Muscle layer of colon (tissue), 2 donors: ENCODE data around the gene CDC42EP3.

Experiments used
- H3K27ac ChIP-seq: one replicate; pipeline ENCODE4 v1.7.0; 2013; ENCODE audit warnings: low read depth, mild to moderate bottlenecking, low read length, moderate library complexity
- H3K27me3 ChIP-seq, 2 donors: one replicate each; pipeline ENCODE4 v1.7.0; 2013; ENCODE audit warnings: low read length in 2 of 2, mild to moderate bottlenecking in 2 of 2; ENCODE audit not compliant: insufficient read depth in 2 of 2, control insufficient read depth in 1 of 2
- H3K36me3 ChIP-seq: one replicate; pipeline ENCODE4 v1.7.0; 2013; ENCODE audit warnings: mild to moderate bottlenecking, low read length; ENCODE audit not compliant: insufficient read depth
- H3K4me1 ChIP-seq: one replicate; pipeline ENCODE4 v1.7.0; 2013; ENCODE audit warnings: mild to moderate bottlenecking, low read length; ENCODE audit not compliant: insufficient read depth
- H3K4me3 ChIP-seq, 2 donors: one replicate each; pipeline ENCODE4 v1.7.0; 2013; ENCODE audit warnings: low read length in 2 of 2, low read depth in 1 of 2, mild to moderate bottlenecking in 1 of 2, moderate library complexity in 1 of 2
- H3K9ac ChIP-seq: one replicate; pipeline ENCODE4 v1.7.0; 2013; ENCODE audit warnings: low read length
- H3K9me3 ChIP-seq: one replicate; pipeline ENCODE4 v1.7.0; 2013; ENCODE audit warnings: mild to moderate bottlenecking, low read length
- donor health status: abdominal sarcoma.
- donor health status: Adenocarcinoma of cecum.

The CDC42EP3 gene

GRCh38 chr2:37610638-37611289 lies 60.7 kb downstream of the CDC42EP3 start:
- no peaks in the 10 kb centered on the region for H3K9me3 ChIP-seq
- H3K4me3 ChIP-seq = no peak overlapping the region
- no peaks in the 10 kb centered on the region for H3K27me3 ChIP-seq
- no peak overlapping the region for H3K9ac ChIP-seq
- H3K4me1 ChIP-seq = peaks cover 33% of the 10 kb centered on the region
- no peaks in the 10 kb centered on the region for H3K36me3 ChIP-seq
- H3K27ac ChIP-seq = peak overlapping the region; percentile 48

- H3K9me3 ChIP-seq = no peaks in the 10 kb centered on the region
- H3K36me3 ChIP-seq = no peaks in the 10 kb centered on the region
- no peaks in the 10 kb centered on the region for H3K27me3 ChIP-seq
- no peak overlapping the region for H3K27ac ChIP-seq
- no peak overlapping the region for H3K9ac ChIP-seq
- H3K4me1 ChIP-seq = peaks cover 29% of the 10 kb centered on the region
- H3K4me3 ChIP-seq = no peak overlapping the region
These were observed 61.7 kb downstream of the CDC42EP3 start for GRCh38 chr2:37609782-37610181.

GRCh38 chr2:37604716-37605115 lies 66.7 kb downstream of the CDC42EP3 start:
- H3K27ac ChIP-seq = no peak overlapping the region
- H3K4me3 ChIP-seq = no peak overlapping the region
- no peak overlapping the region for H3K9ac ChIP-seq
- no peaks in the 10 kb centered on the region for H3K36me3 ChIP-seq
- H3K9me3 ChIP-seq = no peaks in the 10 kb centered on the region
- no peaks in the 10 kb centered on the region for H3K4me1 ChIP-seq
- no peaks in the 10 kb centered on the region for H3K27me3 ChIP-seq

GRCh38 chr2:37602702-37603101 lies 68.7 kb downstream of the CDC42EP3 start:
- H3K27ac ChIP-seq = no peak overlapping the region
- H3K4me1 ChIP-seq = no peaks in the 10 kb centered on the region
- H3K36me3 ChIP-seq = no peaks in the 10 kb centered on the region
- no peaks in the 10 kb centered on the region for H3K27me3 ChIP-seq
- H3K9ac ChIP-seq = no peak overlapping the region
- H3K4me3 ChIP-seq = no peak overlapping the region
- H3K9me3 ChIP-seq = no peaks in the 10 kb centered on the region

- Histone ChIP-seq H3K27me3 (no peaks in the 10 kb centered on the region), H3K36me3 (no peaks in the 10 kb centered on the region), H3K27ac (no peak overlapping the region)
These were observed 69.4 kb downstream of the CDC42EP3 start for GRCh38 chr2:37602040-37602439.

GRCh38 chr2:37601569-37601968 lies 69.9 kb downstream of the CDC42EP3 start:
- H3K4me1 ChIP-seq = no peaks in the 10 kb centered on the region
- H3K27ac ChIP-seq = no peak overlapping the region
- H3K4me3 ChIP-seq = no peak overlapping the region
- H3K9ac ChIP-seq = no peak overlapping the region
- no peaks in the 10 kb centered on the region for H3K9me3 ChIP-seq
- no peaks in the 10 kb centered on the region for H3K27me3 ChIP-seq
- no peaks in the 10 kb centered on the region for H3K36me3 ChIP-seq

More at GRCh38 chr2:37602040-37602439, 69.4 kb downstream of the CDC42EP3 start:
- H3K9ac ChIP-seq = no peak overlapping the region
- no peaks in the 10 kb centered on the region for H3K4me1 ChIP-seq
- H3K4me3 ChIP-seq = no peak overlapping the region
- H3K9me3 ChIP-seq = no peaks in the 10 kb centered on the region

- Histone ChIP-seq H3K4me3 (no peak overlapping the region), H3K9ac (no peak overlapping the region), H3K27me3 (no peaks in the 10 kb centered on the region), H3K4me1 (no peaks in the 10 kb centered on the region), H3K9me3 (no peaks in the 10 kb centered on the region), H3K27ac (no peak overlapping the region), H3K36me3 (no peaks in the 10 kb centered on the region)
These were observed 70.7 kb downstream of the CDC42EP3 start for GRCh38 chr2:37600735-37601134.

- Histone ChIP-seq H3K36me3 (no peaks in the 10 kb centered on the region), H3K9ac (no peak overlapping the region), H3K9me3 (no peaks in the 10 kb centered on the region), H3K27ac (no peak overlapping the region), H3K27me3 (no peaks in the 10 kb centered on the region), H3K4me1 (no peaks in the 10 kb centered on the region), H3K4me3 (no peak overlapping the region)
These were observed 71.5 kb downstream of the CDC42EP3 start for GRCh38 chr2:37599688-37600525.

GRCh38 chr2:37593694-37594093 lies 77.7 kb downstream of the CDC42EP3 start:
- peaks cover 7% of the 10 kb centered on the region for H3K4me1 ChIP-seq
- no peaks in the 10 kb centered on the region for H3K27me3 ChIP-seq
- no peak overlapping the region for H3K27ac ChIP-seq
- H3K9ac ChIP-seq = no peak overlapping the region
- no peak overlapping the region for H3K4me3 ChIP-seq
- no peaks in the 10 kb centered on the region for H3K36me3 ChIP-seq
- no peaks in the 10 kb centered on the region for H3K9me3 ChIP-seq

GRCh38 chr2:37593024-37593423 lies 78.4 kb downstream of the CDC42EP3 start:
- no peak overlapping the region for H3K9ac ChIP-seq
- H3K27me3 ChIP-seq = no peaks in the 10 kb centered on the region
- H3K4me3 ChIP-seq = no peak overlapping the region
- H3K36me3 ChIP-seq = no peaks in the 10 kb centered on the region
- H3K4me1 ChIP-seq = peaks cover 7% of the 10 kb centered on the region
- no peak overlapping the region for H3K27ac ChIP-seq
- H3K9me3 ChIP-seq = no peaks in the 10 kb centered on the region
